Coronary artery (tissue), 2 donors: ENCODE results near the gene APOE.
"Not testable (repeated sequence)": the region's sequence is repeated elsewhere in the genome, so short reads cannot be mapped to it uniquely, and the experiment has no call there.

ENCODE experiments used
- DNase-seq: peaks from one replicate; pipeline ENCODE4 v3.0.0-alpha.2; 2017; ENCODE audit warnings: low spot score
- H3K27ac ChIP-seq, 2 donors: fragments of 200-600 bp; sonication (generic); one replicate each; pipeline ENCODE4 v1.5.1; 2016 to 2019
- H3K4me3 ChIP-seq: fragments of 200-600 bp; sonication (generic); 2 replicates; pipeline ENCODE4 v1.5.1; 2016; ENCODE audit warnings: mild to moderate bottlenecking, moderate library complexity
- TF ChIP-seq, protein P1 (sequence below): fragments of 200-600 bp; sonication (generic); IDR thresholded peaks from one replicate; pipeline ENCODE4 v1.5.1; 2019; ENCODE audit warnings: antibody characterized with exemption

APOE gene

GRCh38 chr19:44876930-44877535 lies 28.6 kb upstream of the APOE start:
- DNase-seq: no peak
- Histone ChIP-seq H3K4me3 (no peak overlapping the region), H3K27ac (no peak overlapping the region)
- TF ChIP-seq, protein P1, sequence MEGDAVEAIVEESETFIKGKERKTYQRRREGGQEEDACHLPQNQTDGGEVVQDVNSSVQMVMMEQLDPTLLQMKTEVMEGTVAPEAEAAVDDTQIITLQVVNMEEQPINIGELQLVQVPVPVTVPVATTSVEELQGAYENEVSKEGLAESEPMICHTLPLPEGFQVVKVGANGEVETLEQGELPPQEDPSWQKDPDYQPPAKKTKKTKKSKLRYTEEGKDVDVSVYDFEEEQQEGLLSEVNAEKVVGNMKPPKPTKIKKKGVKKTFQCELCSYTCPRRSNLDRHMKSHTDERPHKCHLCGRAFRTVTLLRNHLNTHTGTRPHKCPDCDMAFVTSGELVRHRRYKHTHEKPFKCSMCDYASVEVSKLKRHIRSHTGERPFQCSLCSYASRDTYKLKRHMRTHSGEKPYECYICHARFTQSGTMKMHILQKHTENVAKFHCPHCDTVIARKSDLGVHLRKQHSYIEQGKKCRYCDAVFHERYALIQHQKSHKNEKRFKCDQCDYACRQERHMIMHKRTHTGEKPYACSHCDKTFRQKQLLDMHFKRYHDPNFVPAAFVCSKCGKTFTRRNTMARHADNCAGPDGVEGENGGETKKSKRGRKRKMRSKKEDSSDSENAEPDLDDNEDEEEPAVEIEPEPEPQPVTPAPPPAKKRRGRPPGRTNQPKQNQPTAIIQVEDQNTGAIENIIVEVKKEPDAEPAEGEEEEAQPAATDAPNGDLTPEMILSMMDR: no peak

DNA sequence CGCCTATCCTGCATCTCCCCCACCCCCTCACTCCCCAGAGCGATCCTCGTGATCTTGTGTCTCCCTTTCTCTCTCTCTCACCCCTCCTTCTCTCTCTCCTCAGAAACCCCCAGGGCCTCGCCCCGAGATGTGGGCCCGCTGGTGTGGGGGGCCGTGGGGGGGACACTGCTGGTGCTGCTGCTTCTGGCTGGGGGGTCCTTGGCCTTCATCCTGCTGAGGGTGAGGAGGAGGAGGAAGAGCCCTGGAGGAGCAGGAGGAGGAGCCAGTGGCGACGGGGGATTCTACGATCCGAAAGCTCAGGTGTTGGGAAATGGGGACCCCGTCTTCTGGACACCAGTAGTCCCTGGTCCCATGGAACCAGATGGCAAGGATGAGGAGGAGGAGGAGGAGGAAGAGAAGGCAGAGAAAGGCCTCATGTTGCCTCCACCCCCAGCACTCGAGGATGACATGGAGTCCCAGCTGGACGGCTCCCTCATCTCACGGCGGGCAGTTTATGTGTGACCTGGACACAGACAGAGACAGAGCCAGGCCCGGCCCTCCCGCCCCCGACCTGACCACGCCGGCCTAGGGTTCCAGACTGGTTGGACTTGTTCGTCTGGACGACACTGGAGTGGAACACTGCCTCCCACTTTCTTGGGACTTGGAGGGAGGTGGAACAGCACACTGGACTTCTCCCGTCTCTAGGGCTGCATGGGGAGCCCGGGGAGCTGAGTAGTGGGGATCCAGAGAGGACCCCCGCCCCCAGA lies 27.3 kb upstream of the APOE start:
- no peak overlapping the region for H3K27ac ChIP-seq
- TF ChIP-seq, protein P1: no peak

GRCh38 chr19:44879309-44880065 lies 26.1 kb upstream of the APOE start:
- H3K27ac ChIP-seq: no peak overlapping the region
- no peak overlapping the region for H3K4me3 ChIP-seq
- TF ChIP-seq, protein P1: no peak
- no peak for DNase-seq

More for the DNA sequence above, 27.3 kb upstream of the APOE start:
- no peak overlapping the region for H3K4me3 ChIP-seq
- no peak for DNase-seq

GRCh38 chr19:44882063-44882462 lies 23.5 kb upstream of the APOE start:
- TF ChIP-seq, protein P1: no peak
- no peak for DNase-seq

DNA sequence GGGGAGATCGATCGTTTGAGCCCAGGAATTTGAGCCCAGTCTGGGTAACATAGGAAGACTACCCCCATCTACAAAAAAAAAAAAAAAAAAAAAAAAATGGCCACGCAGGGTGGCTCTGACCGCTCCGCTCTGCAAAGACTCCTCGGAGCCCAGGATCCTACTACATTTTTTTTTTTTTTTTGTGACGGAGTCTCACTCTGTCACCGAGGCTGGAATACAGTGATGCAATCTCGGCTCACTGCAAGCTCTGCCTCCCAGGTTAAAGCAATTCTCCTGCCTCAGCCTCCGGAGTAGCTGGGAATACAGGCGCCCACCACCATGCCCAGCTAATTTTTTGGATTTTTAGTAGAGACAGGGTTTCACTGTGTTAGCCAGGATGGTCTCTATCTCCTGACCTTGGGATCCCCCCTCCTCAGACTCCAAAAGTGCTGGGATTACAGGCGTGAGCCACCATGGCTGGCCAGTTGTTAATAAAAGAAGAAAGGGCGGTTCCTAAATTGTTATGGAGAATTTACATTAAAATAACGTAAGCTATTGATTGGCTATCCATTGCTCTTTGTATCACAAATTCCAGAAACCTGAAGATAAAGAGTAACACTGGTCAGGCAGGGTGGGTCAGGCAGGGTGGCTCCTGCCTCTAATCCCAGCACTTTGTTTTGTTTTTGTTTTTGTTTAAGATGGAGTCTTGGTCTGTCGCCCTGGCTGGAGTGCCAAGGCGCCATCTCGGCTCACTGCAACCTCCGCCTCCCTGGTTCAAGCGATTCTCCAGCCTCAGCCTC lies 22.8 kb upstream of the APOE start:
- DNase-seq, H3K4me3 ChIP-seq, H3K27ac ChIP-seq: not testable (repeated sequence)

More at GRCh38 chr19:44882063-44882462, 23.5 kb upstream of the APOE start:
- Histone ChIP-seq H3K4me3 (no peak overlapping the region), H3K27ac (no peak overlapping the region)

GRCh38 chr19:44883922-44884321 lies 21.7 kb upstream of the APOE start:
- no peak for DNase-seq
- no peak overlapping the region for H3K4me3 ChIP-seq
- peak overlapping the region in 1 of 2 donors; percentile 6 for H3K27ac ChIP-seq
- TF ChIP-seq, protein P1: no peak

- DNase-seq: no peak
- Histone ChIP-seq H3K4me3 (no peak overlapping the region), H3K27ac (no peak overlapping the region)
- TF ChIP-seq, protein P1: no peak
Observed at GRCh38 chr19:44884566-44884965, 21.0 kb upstream of the APOE start.
